Transverse colon (tissue), 4 donors: Measurements from ENCODE around the gene MAFF.

Experiments
- CTCF ChIP-seq, 5 experiments: fragments of 200-600 bp in 3 of 5; fragments of 450-650 bp in 2 of 5; sonication (generic) in 3 of 5; IDR thresholded peaks; 1 replicate in 2 of 5; 2 replicates in 3 of 5; pipeline ENCODE4 v1.5.1; 2016 to 2017; ENCODE audit warnings: antibody characterized with exemption in 5 of 5, inconsistent platforms in 3 of 5, mild to moderate bottlenecking in 2 of 5, moderate library complexity in 1 of 5
- POLR2A ChIP-seq: fragments of 450-650 bp; IDR thresholded peaks from one replicate; pipeline ENCODE4 v1.6.1; 2016; ENCODE audit warnings: antibody characterized with exemption, mild to moderate bottlenecking, moderate library complexity
- POLR2AphosphoS5 ChIP-seq, 3 donors: sonication (generic); formaldehyde crosslinking; IDR thresholded peaks; one replicate each; pipeline ENCODE4 v1.6.1; 2016; ENCODE audit warnings: antibody characterized with exemption in 3 of 3

GRCh38 chr22:38193580-38193979, 8.2 kb upstream of the MAFF start:
- TF ChIP-seq CTCF (IDR thresholded peaks at IDR 0.05): no peak
- TF ChIP-seq POLR2AphosphoS5 (IDR thresholded peaks at IDR 0.05): no peak
- TF ChIP-seq POLR2A: no peak
